Measurements from ENCODE around the gene ODAD3.

ODAD3 gene

DNA sequence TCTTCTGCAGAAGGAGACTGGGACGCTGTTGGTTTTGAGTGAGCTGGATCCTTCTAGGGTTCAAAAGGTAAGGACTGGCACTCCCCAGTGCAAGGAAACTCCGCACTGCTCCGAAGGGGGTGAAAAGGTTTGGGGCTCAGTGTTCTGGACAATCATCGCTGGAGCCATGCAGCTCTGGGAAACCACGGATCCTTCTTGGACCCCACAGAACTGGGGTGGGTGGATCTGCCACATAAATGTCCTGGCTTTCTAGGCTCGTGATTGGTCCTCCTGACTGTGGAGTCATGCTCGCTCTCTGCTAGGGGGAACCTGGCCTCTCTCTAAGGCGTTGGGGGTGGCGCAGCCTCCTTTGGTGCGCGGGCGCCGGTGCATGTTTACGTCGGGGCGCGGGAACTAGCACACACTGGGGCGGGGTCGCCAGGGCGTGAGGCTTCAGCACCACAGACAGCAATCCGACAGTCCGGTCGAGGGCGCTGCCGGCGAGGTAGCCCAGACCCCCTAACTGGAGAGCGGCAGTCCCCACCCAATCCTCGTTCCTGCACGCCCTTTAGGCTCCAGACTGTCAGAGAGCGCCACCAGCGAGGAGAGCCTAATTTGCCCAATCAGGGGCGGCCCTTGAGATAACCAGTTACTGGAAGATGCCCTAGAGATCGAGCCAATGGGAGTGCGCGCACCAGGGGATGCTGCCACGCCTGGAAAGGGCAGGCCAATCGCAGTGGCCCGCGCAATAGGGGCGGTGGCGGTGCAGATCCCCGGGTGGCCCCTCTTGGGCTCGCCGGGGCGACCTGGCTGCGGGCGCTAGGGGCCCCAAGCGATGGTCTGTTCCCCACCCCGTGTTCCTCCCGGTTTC is 46.8 kb upstream of the ODAD3 start:
- H2AFZ ChIP-seq (ENCODE audit: low read depth, low read length, severe bottlenecking): peak overlapping the region; percentile 66
- peak overlapping the region; percentile 76 for H3K27ac ChIP-seq (ENCODE audit: low read depth, low read length)
- no peaks in the 10 kb centered on the region for H4K20me1 ChIP-seq (ENCODE audit: low read depth, low read length)
- H3K4me3 ChIP-seq (ENCODE audit: insufficient read depth, low read length, poor library complexity, severe bottlenecking): peak overlapping the region; percentile 48
- H3K79me2 ChIP-seq (ENCODE audit: insufficient read depth, low read length): no peaks in the 10 kb centered on the region
- no peaks in the 10 kb centered on the region for H3K27me3 ChIP-seq (ENCODE audit: low read length)
- no peaks in the 10 kb centered on the region for H3F3A ChIP-seq (ENCODE audit: insufficient read depth)
- peak overlapping the region; percentile 62 for H3K4me2 ChIP-seq (ENCODE audit: low read depth, low read length, poor library complexity, severe bottlenecking)
- peak overlapping the region; percentile 68 for H3K9ac ChIP-seq (ENCODE audit: low read length)
- TF ChIP-seq, protein P1, sequence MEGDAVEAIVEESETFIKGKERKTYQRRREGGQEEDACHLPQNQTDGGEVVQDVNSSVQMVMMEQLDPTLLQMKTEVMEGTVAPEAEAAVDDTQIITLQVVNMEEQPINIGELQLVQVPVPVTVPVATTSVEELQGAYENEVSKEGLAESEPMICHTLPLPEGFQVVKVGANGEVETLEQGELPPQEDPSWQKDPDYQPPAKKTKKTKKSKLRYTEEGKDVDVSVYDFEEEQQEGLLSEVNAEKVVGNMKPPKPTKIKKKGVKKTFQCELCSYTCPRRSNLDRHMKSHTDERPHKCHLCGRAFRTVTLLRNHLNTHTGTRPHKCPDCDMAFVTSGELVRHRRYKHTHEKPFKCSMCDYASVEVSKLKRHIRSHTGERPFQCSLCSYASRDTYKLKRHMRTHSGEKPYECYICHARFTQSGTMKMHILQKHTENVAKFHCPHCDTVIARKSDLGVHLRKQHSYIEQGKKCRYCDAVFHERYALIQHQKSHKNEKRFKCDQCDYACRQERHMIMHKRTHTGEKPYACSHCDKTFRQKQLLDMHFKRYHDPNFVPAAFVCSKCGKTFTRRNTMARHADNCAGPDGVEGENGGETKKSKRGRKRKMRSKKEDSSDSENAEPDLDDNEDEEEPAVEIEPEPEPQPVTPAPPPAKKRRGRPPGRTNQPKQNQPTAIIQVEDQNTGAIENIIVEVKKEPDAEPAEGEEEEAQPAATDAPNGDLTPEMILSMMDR (IDR thresholded peaks at IDR 0.05; ENCODE audit: insufficient read depth, low read length, poor library complexity, severe bottlenecking): no peak
- TF ChIP-seq EZH2phosphoT487 (conservative IDR thresholded peaks at IDR 0.05; ENCODE audit: low read length): no peak
- no peaks in the 10 kb centered on the region for H3K36me3 ChIP-seq (ENCODE audit: low read length)
- no peaks in the 10 kb centered on the region for H3K9me2 ChIP-seq (replicated peaks; ENCODE audit: insufficient read depth, low read length)
- no peaks in the 10 kb centered on the region for H3K9me3 ChIP-seq (ENCODE audit: insufficient read depth, low read length)

- no peaks in the 10 kb centered on the region for H4K20me1 ChIP-seq (ENCODE audit: low read depth, low read length)
- 0 out of 2 replicates have a peak within 1 kb of the TSS, but pooled peaks have one; percentile 17 for H3K27ac ChIP-seq (ENCODE audit: low read depth, low read length)
- no peaks in the 10 kb centered on the region for H3K9me3 ChIP-seq (ENCODE audit: insufficient read depth, low read length)
- H3K9me2 ChIP-seq (replicated peaks; ENCODE audit: insufficient read depth, low read length): no peaks in the 10 kb centered on the region
- no peaks in the 10 kb centered on the region for H3K27me3 ChIP-seq (ENCODE audit: low read length)
- H3K36me3 ChIP-seq (ENCODE audit: low read length): no peaks in the 10 kb centered on the region
- peak within 1 kb of the TSS; percentile 68; the same call in 1 of the 2 replicates for H3K9ac ChIP-seq (ENCODE audit: low read length)
- peak within 1 kb of the TSS; percentile 24 for H3K4me3 ChIP-seq (ENCODE audit: insufficient read depth, low read length, poor library complexity, severe bottlenecking)
- H3F3A ChIP-seq (ENCODE audit: insufficient read depth): no peaks in the 10 kb centered on the region
- H3K4me2 ChIP-seq (ENCODE audit: low read depth, low read length, poor library complexity, severe bottlenecking): peak within 1 kb of the TSS; percentile 62
- TF ChIP-seq, protein P1 (IDR thresholded peaks at IDR 0.05; ENCODE audit: insufficient read depth, low read length, poor library complexity, severe bottlenecking): no peak
- no peak for TF ChIP-seq EZH2phosphoT487 (conservative IDR thresholded peaks at IDR 0.05; ENCODE audit: low read length)
- H2AFZ ChIP-seq (ENCODE audit: low read depth, low read length, severe bottlenecking): no peak within 1 kb of the TSS
- no peaks in the 10 kb centered on the region for H3K79me2 ChIP-seq (ENCODE audit: insufficient read depth, low read length)
Measured at GRCh38 chr19:11480715-11481533, 46.0 kb upstream of the ODAD3 start, which contains the start of gene ELAVL3. TSS of gene ELAVL3 (minus strand) at chr19:11481046. CDS start at chr19:11480608, 438 bp downstream.

DNA sequence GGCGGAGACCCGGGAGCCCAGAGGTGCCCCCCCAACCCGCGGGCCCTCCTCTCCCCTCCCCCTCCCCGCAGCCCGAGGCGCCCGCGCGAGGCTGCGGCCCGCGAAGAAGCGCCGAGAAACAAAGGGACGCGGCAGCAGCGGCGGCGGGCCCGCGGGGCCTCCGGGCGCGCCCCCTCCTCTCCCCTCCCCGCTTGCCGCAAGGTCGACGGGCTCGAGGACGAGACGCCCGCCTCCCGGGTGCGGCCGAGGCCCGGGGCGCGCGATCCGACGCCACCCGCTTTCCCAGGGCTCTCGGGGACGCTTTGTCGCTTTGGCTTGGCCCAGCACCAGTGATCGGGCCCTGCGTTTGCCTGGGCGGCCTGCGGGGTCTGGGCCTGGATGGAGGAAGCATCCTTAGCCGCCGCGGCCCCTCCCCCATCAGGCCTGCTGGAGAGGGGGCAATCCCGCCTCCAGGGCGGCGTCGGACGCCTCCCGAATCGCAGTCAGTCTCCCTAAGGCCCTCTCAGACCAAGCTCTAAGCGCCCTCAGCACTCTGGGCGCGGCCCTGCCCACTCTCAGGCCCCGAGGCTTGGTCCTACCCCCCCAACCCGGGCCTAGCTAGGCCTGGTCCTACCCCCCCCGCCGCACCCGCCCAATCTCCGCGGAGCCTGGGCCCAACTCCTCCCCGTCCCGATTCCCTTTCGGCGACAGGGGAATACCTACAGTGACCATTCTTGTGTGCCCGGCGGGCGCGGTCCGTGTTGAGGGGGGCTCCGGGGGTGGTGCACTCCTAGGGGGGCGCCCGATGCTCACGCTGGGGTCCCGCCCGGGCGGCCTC is 45.2 kb upstream of the ODAD3 start:
- Histone ChIP-seq H3K27ac (ENCODE audit: low read depth, low read length) (no peak overlapping the region), H3K4me2 (ENCODE audit: low read depth, low read length, poor library complexity, severe bottlenecking) (no peak overlapping the region), H3K9me2 (replicated peaks; ENCODE audit: insufficient read depth, low read length) (no peaks in the 10 kb centered on the region), H3F3A (ENCODE audit: insufficient read depth) (no peaks in the 10 kb centered on the region), H3K9ac (ENCODE audit: low read length) (no peak overlapping the region), H2AFZ (ENCODE audit: low read depth, low read length, severe bottlenecking) (no peak overlapping the region), H3K27me3 (ENCODE audit: low read length) (no peaks in the 10 kb centered on the region), H4K20me1 (ENCODE audit: low read depth, low read length) (no peaks in the 10 kb centered on the region), H3K36me3 (ENCODE audit: low read length) (no peaks in the 10 kb centered on the region), H3K4me3 (ENCODE audit: insufficient read depth, low read length, poor library complexity, severe bottlenecking) (no peak overlapping the region), H3K9me3 (ENCODE audit: insufficient read depth, low read length) (no peaks in the 10 kb centered on the region), H3K79me2 (ENCODE audit: insufficient read depth, low read length) (no peaks in the 10 kb centered on the region)
- no peak for TF ChIP-seq EZH2phosphoT487 (conservative IDR thresholded peaks at IDR 0.05; ENCODE audit: low read length)
- TF ChIP-seq, protein P1 (IDR thresholded peaks at IDR 0.05; ENCODE audit: insufficient read depth, low read length, poor library complexity, severe bottlenecking): no peak
